Thyroid gland (tissue), 4 donors: Measurements from ENCODE around the gene CLEC20A.

Source experiments
- POLR2A ChIP-seq, 2 donors: fragments of 450-650 bp; IDR thresholded peaks; one replicate each; pipeline ENCODE4 v1.6.1; 2017; ENCODE audit warnings: antibody characterized with exemption in 2 of 2, mild to moderate bottlenecking in 2 of 2, moderate library complexity in 1 of 2
- TF ChIP-seq, protein P1 (sequence below), 6 experiments: fragments of 200-600 bp in 3 of 6; fragments of 450-650 bp in 3 of 6; sonication (generic) in 3 of 6; IDR thresholded peaks; one replicate each; pipeline ENCODE4 v1.5.1; 2016 to 2019; ENCODE audit warnings: antibody characterized with exemption in 6 of 6, mild to moderate bottlenecking in 2 of 6, inconsistent platforms in 1 of 6, moderate library complexity in 1 of 6

DNA sequence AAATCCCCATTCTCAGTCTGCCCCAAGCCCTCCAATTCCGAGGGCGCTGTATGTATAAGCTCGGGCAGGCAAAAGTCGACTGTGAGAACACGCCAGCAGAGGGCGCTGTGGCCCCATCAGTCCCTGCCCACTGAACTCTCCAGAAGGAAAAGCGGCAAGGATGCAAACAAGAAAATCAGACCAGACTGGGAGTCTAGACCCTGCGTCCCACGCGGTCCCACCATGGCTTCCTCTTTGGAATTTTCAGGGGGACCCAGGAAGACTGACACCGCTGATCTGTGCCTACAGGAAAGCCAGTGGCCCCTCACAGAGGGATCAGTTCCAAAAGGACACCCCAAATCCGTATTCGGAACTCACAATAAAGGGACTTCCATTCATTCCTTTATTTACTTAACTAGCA, 35.6 kb upstream of the CLEC20A start:
- TF ChIP-seq, protein P1, sequence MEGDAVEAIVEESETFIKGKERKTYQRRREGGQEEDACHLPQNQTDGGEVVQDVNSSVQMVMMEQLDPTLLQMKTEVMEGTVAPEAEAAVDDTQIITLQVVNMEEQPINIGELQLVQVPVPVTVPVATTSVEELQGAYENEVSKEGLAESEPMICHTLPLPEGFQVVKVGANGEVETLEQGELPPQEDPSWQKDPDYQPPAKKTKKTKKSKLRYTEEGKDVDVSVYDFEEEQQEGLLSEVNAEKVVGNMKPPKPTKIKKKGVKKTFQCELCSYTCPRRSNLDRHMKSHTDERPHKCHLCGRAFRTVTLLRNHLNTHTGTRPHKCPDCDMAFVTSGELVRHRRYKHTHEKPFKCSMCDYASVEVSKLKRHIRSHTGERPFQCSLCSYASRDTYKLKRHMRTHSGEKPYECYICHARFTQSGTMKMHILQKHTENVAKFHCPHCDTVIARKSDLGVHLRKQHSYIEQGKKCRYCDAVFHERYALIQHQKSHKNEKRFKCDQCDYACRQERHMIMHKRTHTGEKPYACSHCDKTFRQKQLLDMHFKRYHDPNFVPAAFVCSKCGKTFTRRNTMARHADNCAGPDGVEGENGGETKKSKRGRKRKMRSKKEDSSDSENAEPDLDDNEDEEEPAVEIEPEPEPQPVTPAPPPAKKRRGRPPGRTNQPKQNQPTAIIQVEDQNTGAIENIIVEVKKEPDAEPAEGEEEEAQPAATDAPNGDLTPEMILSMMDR (IDR thresholded peaks at IDR 0.05): peak; percentile 74 to 90 (median 81)
- no peak for TF ChIP-seq POLR2A (IDR thresholded peaks at IDR 0.05)
